ENCODE results near the gene GALNT16.

- TF ChIP-seq CTCF (IDR thresholded peaks at IDR 0.05) (no peak), POLR2A (IDR thresholded peaks at IDR 0.05) (no peak), EP300 (IDR thresholded peaks at IDR 0.05) (no peak)
Observed at GRCh38 chr14:69267492-69267891, 7.5 kb downstream of the GALNT16 start.

All from tibial nerve (tissue), 4 donors.